ENCODE measurements around the gene CCKAR. TPM values are rescaled to one million over a fixed set of nuclear protein-coding genes. Genes with fewer than 3 reads are reported as not detected.

CCKAR gene
- polyA plus RNA-seq, 3 donors = not detected

DNA sequence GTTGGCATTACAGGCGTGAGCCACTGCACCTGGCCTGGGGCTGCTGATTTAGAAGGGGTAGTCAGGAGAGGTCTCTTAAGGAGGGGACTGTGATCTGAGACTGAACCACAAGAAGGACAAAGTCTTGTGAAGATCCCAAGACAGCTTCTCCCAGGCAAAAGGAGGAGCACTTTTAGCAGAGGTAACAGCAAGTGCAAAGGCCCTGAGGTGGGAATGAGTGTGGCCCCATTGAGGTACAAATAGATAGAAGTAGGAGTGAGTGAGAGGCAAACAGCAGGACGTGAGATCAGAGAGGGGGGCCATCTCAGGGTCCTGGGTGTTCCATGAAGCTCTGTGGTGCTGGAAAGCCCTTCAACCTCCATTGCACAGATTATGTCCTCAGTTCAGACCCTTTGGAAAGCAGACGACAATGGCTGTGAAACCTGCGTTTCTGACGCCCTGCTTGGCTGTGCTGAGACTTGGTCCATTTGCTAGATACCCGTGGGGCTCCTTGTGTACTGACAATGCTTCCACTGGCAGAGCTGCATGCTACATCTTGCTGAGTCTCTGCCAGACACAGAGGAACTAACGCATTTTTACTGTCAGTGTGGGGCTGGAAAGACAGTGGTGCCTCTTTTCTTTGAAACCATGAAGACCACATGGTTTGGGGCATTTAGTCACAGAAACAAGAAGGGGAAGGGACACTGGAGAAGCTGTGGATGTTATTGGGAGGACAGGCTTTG, 1.3 kb upstream of the CCKAR start:
- H3K4me3 ChIP-seq (replicated peaks in 1 of 3; ENCODE audit: low read depth in 2 of 3, low read length in 3 of 3) = no peak overlapping the region
- H3K4me2 ChIP-seq (replicated peaks; ENCODE audit: extremely low read depth, low read length, poor library complexity, severe bottlenecking) = no peak overlapping the region
- H3K27me3 ChIP-seq (ENCODE audit: control insufficient read depth in 2 of 2, insufficient read depth in 2 of 2, low read length in 2 of 2) = no peaks in the 10 kb centered on the region
- Mint-ChIP-seq H3K27me3 (ENCODE audit: low read depth in 3 of 3) (peaks cover 5 to 11% (median 6%) of the 10 kb centered on the region in 3 donors), H3K4me1 (no peaks in the 10 kb centered on the region), H3K9me3 (peaks cover 2 to 7% (median 5%) of the 10 kb centered on the region in 7 donors), H3K4me3 (no peak overlapping the region), H3K36me3 (no peaks in the 10 kb centered on the region), H3K27ac (no peak overlapping the region)
- no peak overlapping the region for H3K27ac ChIP-seq (ENCODE audit: low read depth in 1 of 2, low read length in 2 of 2)
- H3K36me3 ChIP-seq (replicated peaks in 1 of 2; ENCODE audit: control insufficient read depth in 1 of 2, insufficient read depth in 2 of 2, low read length in 2 of 2) = no peaks in the 10 kb centered on the region
- no peak for DNase-seq
- intact Hi-C loops (cut with micrococcal nuclease) = no loop called here
- no peaks in the 10 kb centered on the region for H3K79me2 ChIP-seq (ENCODE audit: insufficient read depth, low read length)
- TF ChIP-seq, protein P1, sequence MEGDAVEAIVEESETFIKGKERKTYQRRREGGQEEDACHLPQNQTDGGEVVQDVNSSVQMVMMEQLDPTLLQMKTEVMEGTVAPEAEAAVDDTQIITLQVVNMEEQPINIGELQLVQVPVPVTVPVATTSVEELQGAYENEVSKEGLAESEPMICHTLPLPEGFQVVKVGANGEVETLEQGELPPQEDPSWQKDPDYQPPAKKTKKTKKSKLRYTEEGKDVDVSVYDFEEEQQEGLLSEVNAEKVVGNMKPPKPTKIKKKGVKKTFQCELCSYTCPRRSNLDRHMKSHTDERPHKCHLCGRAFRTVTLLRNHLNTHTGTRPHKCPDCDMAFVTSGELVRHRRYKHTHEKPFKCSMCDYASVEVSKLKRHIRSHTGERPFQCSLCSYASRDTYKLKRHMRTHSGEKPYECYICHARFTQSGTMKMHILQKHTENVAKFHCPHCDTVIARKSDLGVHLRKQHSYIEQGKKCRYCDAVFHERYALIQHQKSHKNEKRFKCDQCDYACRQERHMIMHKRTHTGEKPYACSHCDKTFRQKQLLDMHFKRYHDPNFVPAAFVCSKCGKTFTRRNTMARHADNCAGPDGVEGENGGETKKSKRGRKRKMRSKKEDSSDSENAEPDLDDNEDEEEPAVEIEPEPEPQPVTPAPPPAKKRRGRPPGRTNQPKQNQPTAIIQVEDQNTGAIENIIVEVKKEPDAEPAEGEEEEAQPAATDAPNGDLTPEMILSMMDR (IDR thresholded peaks at IDR 0.05) = no peak
- no peak overlapping the region for H3K9ac ChIP-seq (ENCODE audit: insufficient read depth, low read length, poor library complexity, severe bottlenecking)
- H2AFZ ChIP-seq (ENCODE audit: insufficient read depth, low read depth, low read length, poor library complexity, severe bottlenecking) = no peak overlapping the region
- WGBS (ENCODE audit: insufficient coverage) = 88% methylated on average over 7 of the region's 7 CpGs
- no peaks in the 10 kb centered on the region for H3K4me1 ChIP-seq (ENCODE audit: control insufficient read depth in 1 of 2, insufficient read depth in 2 of 2, low read length in 2 of 2)
- H3K9me3 ChIP-seq (replicated peaks in 1 of 2; ENCODE audit: control insufficient read depth in 1 of 2, insufficient read depth in 1 of 2, low read length in 2 of 2) = peaks cover 0 to 3% of the 10 kb centered on the region in 2 donors
- no peaks in the 10 kb centered on the region for H4K20me1 ChIP-seq (ENCODE audit: insufficient read depth, low read length)

GRCh38 chr4:26490960-26491284, 638 bp upstream of the CCKAR start:
- DNase-seq = no peak
- 100% methylated on average over 1 of the region's 4 CpGs for whole genome bisulfite sequencing (ENCODE audit: insufficient coverage)
- H3K4me3 ChIP-seq (replicated peaks in 1 of 3; ENCODE audit: low read depth in 2 of 3, low read length in 3 of 3) = no peak overlapping the region
- H4K20me1 ChIP-seq (ENCODE audit: insufficient read depth, low read length) = no peaks in the 10 kb centered on the region
- H3K9ac ChIP-seq (ENCODE audit: insufficient read depth, low read length, poor library complexity, severe bottlenecking) = no peak overlapping the region
- H3K4me2 ChIP-seq (replicated peaks; ENCODE audit: extremely low read depth, low read length, poor library complexity, severe bottlenecking) = no peak overlapping the region
- Mint-ChIP-seq H3K27ac (no peak overlapping the region), H3K9me3 (peaks cover 0 to 7% (median 5%) of the 10 kb centered on the region in 7 donors), H3K36me3 (no peaks in the 10 kb centered on the region), H3K4me3 (no peak overlapping the region), H3K4me1 (no peaks in the 10 kb centered on the region), H3K27me3 (ENCODE audit: low read depth in 3 of 3) (peaks cover 4 to 11% (median 6%) of the 10 kb centered on the region in 3 donors)
- H3K79me2 ChIP-seq (ENCODE audit: insufficient read depth, low read length) = no peaks in the 10 kb centered on the region
- TF ChIP-seq, protein P1 (IDR thresholded peaks at IDR 0.05) = no peak
- no peak overlapping the region for H3K27ac ChIP-seq (ENCODE audit: low read depth in 1 of 2, low read length in 2 of 2)
- H3K36me3 ChIP-seq (replicated peaks in 1 of 2; ENCODE audit: control insufficient read depth in 1 of 2, insufficient read depth in 2 of 2, low read length in 2 of 2) = no peaks in the 10 kb centered on the region
- H3K4me1 ChIP-seq (ENCODE audit: control insufficient read depth in 1 of 2, insufficient read depth in 2 of 2, low read length in 2 of 2) = no peaks in the 10 kb centered on the region
- H2AFZ ChIP-seq (ENCODE audit: insufficient read depth, low read depth, low read length, poor library complexity, severe bottlenecking) = no peak overlapping the region
- intact Hi-C loops (cut with micrococcal nuclease) = no loop called here
- peaks cover 0 to 3% of the 10 kb centered on the region in 2 donors for H3K9me3 ChIP-seq (replicated peaks in 1 of 2; ENCODE audit: control insufficient read depth in 1 of 2, insufficient read depth in 1 of 2, low read length in 2 of 2)
- H3K27me3 ChIP-seq (ENCODE audit: control insufficient read depth in 2 of 2, insufficient read depth in 2 of 2, low read length in 2 of 2) = no peaks in the 10 kb centered on the region

Data from CD14-positive monocyte (primary cell).